H9 (cell line): ENCODE measurements around the gene RFNG. TPM values are rescaled to one million over a fixed set of nuclear protein-coding genes. Genes with fewer than 3 reads are reported as not detected.
A peak's percentile ranks its signal among the peaks of the same experiment; 100 is the strongest.

ENCODE experiments used
- DNase-seq: peaks from one replicate; pipeline ENCODE4 v3.0.0-alpha.2; 2017
- H2AFZ ChIP-seq: one replicate; pipeline ENCODE4 v1.6.1; 2013; ENCODE audit warnings: mild to moderate bottlenecking, low read length, control low read depth, moderate library complexity
- H2AK5ac ChIP-seq: 2 replicates; pipeline ENCODE4 v1.6.1; 2013; ENCODE audit warnings: low read length, control low read depth, mixed read lengths; ENCODE audit not compliant: insufficient read length
- H2BK120ac ChIP-seq: one replicate; pipeline ENCODE4 v1.6.1; 2013; ENCODE audit warnings: low read depth, mild to moderate bottlenecking, low read length, control low read depth, inconsistent platforms; ENCODE audit not compliant: poor library complexity, severe bottlenecking
- H2BK12ac ChIP-seq: 2 replicates; pipeline ENCODE4 v1.6.1; 2013; ENCODE audit warnings: low read length, control low read depth, mixed read lengths, low read depth; ENCODE audit not compliant: insufficient read length
- H2BK15ac ChIP-seq: 2 replicates; pipeline ENCODE4 v1.6.1; 2013; ENCODE audit warnings: low read depth, low read length, control low read depth
- H2BK20ac ChIP-seq: one replicate; pipeline ENCODE4 v1.6.1; 2013; ENCODE audit warnings: low read depth, mild to moderate bottlenecking, low read length, control low read depth, inconsistent platforms; ENCODE audit not compliant: poor library complexity, severe bottlenecking
- H2BK5ac ChIP-seq: 2 replicates; pipeline ENCODE4 v1.6.1; 2013; ENCODE audit warnings: low read length, control low read depth, mixed read lengths; ENCODE audit not compliant: insufficient read length
- H3K14ac ChIP-seq: 2 replicates; pipeline ENCODE4 v1.6.1; 2013; ENCODE audit warnings: low read length, control low read depth; ENCODE audit not compliant: insufficient read depth
- H3K18ac ChIP-seq: 2 replicates; pipeline ENCODE4 v1.6.1; 2013; ENCODE audit warnings: low read depth, mild to moderate bottlenecking, mixed read lengths, low read length, control low read depth; ENCODE audit not compliant: insufficient read length
- H3K23ac ChIP-seq: 2 replicates; pipeline ENCODE4 v1.6.1; 2013; ENCODE audit warnings: low read length, control low read depth, mixed read lengths, low read depth; ENCODE audit not compliant: insufficient read length
- H3K23me2 ChIP-seq: 2 replicates; pipeline ENCODE4 v1.6.1; 2013; ENCODE audit warnings: low read depth, mild to moderate bottlenecking, mixed read lengths, low read length, control low read depth; ENCODE audit not compliant: insufficient read length, poor library complexity, severe bottlenecking
- H3K27ac ChIP-seq: 2 replicates; pipeline ENCODE4 v1.5.1; 2013; ENCODE audit warnings: low read length, control low read depth, mixed read lengths, low read depth; ENCODE audit not compliant: insufficient read length
- H3K27me3 ChIP-seq: 2 replicates; pipeline ENCODE4 v1.6.1; 2013; ENCODE audit warnings: low read length, control low read depth, inconsistent platforms; ENCODE audit not compliant: insufficient read depth
- H3K4ac ChIP-seq: 2 replicates; pipeline ENCODE4 v1.6.1; 2013; ENCODE audit warnings: low read depth, mild to moderate bottlenecking, control low read depth, inconsistent platforms, low read length, moderate library complexity
- H3K4me1 ChIP-seq: 2 replicates; pipeline ENCODE4 v1.6.1; 2013; ENCODE audit warnings: low read length, control low read depth, inconsistent platforms; ENCODE audit not compliant: insufficient read depth
- H3K4me2 ChIP-seq: 2 replicates; pipeline ENCODE4 v1.6.1; 2013; ENCODE audit warnings: low read length, control low read depth, mixed read lengths; ENCODE audit not compliant: insufficient read length, insufficient read depth
- H3K56ac ChIP-seq: 2 replicates; pipeline ENCODE4 v1.6.1; 2013; ENCODE audit warnings: low read depth, mild to moderate bottlenecking, mixed read lengths, low read length, control low read depth; ENCODE audit not compliant: insufficient read length
- H3K79me1 ChIP-seq: 2 replicates; pipeline ENCODE4 v1.6.1; 2013; ENCODE audit warnings: low read depth, mild to moderate bottlenecking, moderate library complexity, low read length, control low read depth, inconsistent platforms; ENCODE audit not compliant: insufficient read depth, poor library complexity, severe bottlenecking
- H3K79me2 ChIP-seq: 2 replicates; pipeline ENCODE4 v1.6.1; 2013; ENCODE audit warnings: low read length, control low read depth, inconsistent platforms; ENCODE audit not compliant: insufficient read depth
- H3K9ac ChIP-seq: 2 replicates; pipeline ENCODE4 v1.6.1; 2013; ENCODE audit warnings: low read length, control low read depth, mixed read lengths; ENCODE audit not compliant: insufficient read length; ENCODE audit errors: extremely low read depth
- H3K9me3 ChIP-seq: one replicate; pipeline ENCODE4 v1.6.1; 2013; ENCODE audit warnings: low read depth, low read length, inconsistent platforms; ENCODE audit not compliant: control insufficient read depth
- H3T11ph ChIP-seq: one replicate; pipeline ENCODE4 v1.6.1; 2013; ENCODE audit warnings: mild to moderate bottlenecking, low read length, control low read depth, inconsistent platforms
- H4K20me1 ChIP-seq: one replicate; pipeline ENCODE4 v1.6.1; 2013; ENCODE audit not compliant: control insufficient read depth, insufficient read length, insufficient read depth
- H4K5ac ChIP-seq: 2 replicates; pipeline ENCODE4 v1.6.1; 2013; ENCODE audit warnings: low read depth, mild to moderate bottlenecking, mixed read lengths, low read length, control low read depth; ENCODE audit not compliant: insufficient read length
- H4K8ac ChIP-seq: replicated peaks from 2 replicates; pipeline ENCODE4 v1.6.1; 2013; ENCODE audit warnings: low read length, control low read depth, mixed read lengths, low read depth; ENCODE audit not compliant: insufficient read length
- H4K91ac ChIP-seq: 2 replicates; pipeline ENCODE4 v1.6.1; 2013; ENCODE audit warnings: low read depth, mild to moderate bottlenecking, moderate library complexity, mixed read lengths, low read length, control low read depth; ENCODE audit not compliant: insufficient read length
- H3K27ac Mint-ChIP-seq, 3 experiments: 2 replicates in 2 of 3; 3 replicates in 1 of 3; pipeline ENCODE4 v1.8.0; 2020 to 2021; ENCODE audit warnings: mixed read lengths in 3 of 3, mild to moderate bottlenecking in 1 of 3, moderate library complexity in 1 of 3
- H3K27me3 Mint-ChIP-seq: 2 replicates; pipeline ENCODE4 v1.8.0; 2021; ENCODE audit warnings: low read depth, mild to moderate bottlenecking, moderate library complexity, mixed read lengths
- H3K36me3 Mint-ChIP-seq, 3 experiments: 2 replicates in 2 of 3; 3 replicates in 1 of 3; pipeline ENCODE4 v1.8.0; 2020 to 2021; ENCODE audit warnings: low read depth in 3 of 3, mixed read lengths in 3 of 3; ENCODE audit not compliant: insufficient read depth in 1 of 3
- H3K4me1 Mint-ChIP-seq, 2 experiments: 2 replicates each; pipeline ENCODE4 v1.8.0; 2020; ENCODE audit warnings: mixed read lengths in 2 of 2
- H3K4me3 Mint-ChIP-seq, 2 experiments: 2 replicates in 1 of 2; 3 replicates in 1 of 2; pipeline ENCODE4 v1.8.0; 2020 to 2021; ENCODE audit warnings: mild to moderate bottlenecking in 2 of 2, mixed read lengths in 2 of 2, moderate library complexity in 1 of 2
- H3K9me3 Mint-ChIP-seq, 2 experiments: 2 replicates in 1 of 2; 3 replicates in 1 of 2; pipeline ENCODE4 v1.8.0; 2020; ENCODE audit warnings: mild to moderate bottlenecking in 2 of 2, mixed read lengths in 2 of 2, moderate library complexity in 1 of 2
- WGBS: extraction: QIAGEN DNeasy Blood & Tissue Kit; methylation state at CpG from one replicate; pipeline ENCODE4 v1.1.7; 2013; ENCODE audit warnings: missing lambda C conversion rate, low lambda C conversion rate, mixed read lengths; ENCODE audit not compliant: insufficient read length; ENCODE audit errors: extremely low coverage; 5-methylcytosine and 5-hydroxymethylcytosine counted together
- total RNA-seq: library from RNA; stranded (reverse); gene quantifications from 2 replicates; pipeline ENCODE4 v1.2.1, GENCODE V29; 2021
- TF ChIP-seq, protein P1 (sequence below): fragments of 200-600 bp; sonication (generic); conservative IDR thresholded peaks from 3 replicates; pipeline ENCODE4 v1.8.0; 2021; ENCODE audit warnings: antibody characterized with exemption, mild to moderate bottlenecking

RFNG gene
- total RNA-seq, 1 experiment from 2014 or later: 34.0 TPM

DNA sequence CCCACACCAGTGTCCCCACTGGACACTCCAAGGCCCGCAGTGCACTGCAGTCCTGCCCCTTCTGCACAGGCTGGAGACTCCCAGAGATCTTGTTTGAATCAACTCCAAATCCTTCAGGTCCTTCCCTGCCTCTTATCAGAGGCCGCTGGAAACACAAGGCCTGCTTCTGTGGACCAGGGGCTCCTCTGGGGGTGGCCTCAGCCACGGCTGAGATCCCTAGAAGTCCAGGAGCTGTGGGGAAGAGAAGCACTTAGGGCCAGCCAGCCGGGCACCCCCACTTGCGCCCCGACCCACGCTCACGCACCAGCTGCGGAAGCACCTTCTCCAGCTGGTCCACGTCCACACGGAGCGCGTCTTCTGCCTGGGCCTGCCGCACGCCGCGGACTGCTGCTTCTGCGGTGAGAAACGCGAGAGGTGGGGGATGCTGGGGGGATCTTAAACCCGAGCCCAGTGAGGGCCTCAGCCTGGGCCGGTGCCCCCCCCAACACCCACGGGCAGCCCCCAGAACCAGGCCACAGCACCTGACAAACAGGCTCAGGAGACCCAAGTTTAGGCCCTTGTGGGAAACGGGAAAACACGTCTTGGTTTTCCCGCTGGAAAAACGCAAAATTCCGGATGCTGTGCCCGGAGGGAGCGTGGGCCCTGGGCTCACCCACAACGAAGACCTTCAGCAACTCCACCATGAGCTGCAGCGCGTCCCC lies 32.5 kb downstream of the RFNG start:
- WGBS: no CpG with 5 or more reads among the region's 33 CpGs
- no peak overlapping the region for H3K56ac ChIP-seq
- H3K27me3 ChIP-seq: no peaks in the 10 kb centered on the region
- no peak overlapping the region for H2BK15ac ChIP-seq
- H3K18ac ChIP-seq: no peak overlapping the region
- H4K91ac ChIP-seq: no peak overlapping the region
- H3K4me1 Mint-ChIP-seq: peaks cover 7 to 14% of the 10 kb centered on the region in 2 experiments
- H3K79me2 ChIP-seq: no peaks in the 10 kb centered on the region
- H2BK12ac ChIP-seq: no peak overlapping the region
- H3K27ac Mint-ChIP-seq: 0 out of 7 replicates have a peak overlapping the region, but pooled peaks of 1 of the 3 experiments have one; percentile 28
- H3K4me3 Mint-ChIP-seq: no peak overlapping the region
- no peaks in the 10 kb centered on the region for H4K20me1 ChIP-seq
- H3K23me2 ChIP-seq: peaks cover 5% of the 10 kb centered on the region
- H3K79me1 ChIP-seq: peaks cover 5% of the 10 kb centered on the region
- no peak for DNase-seq
- H2BK20ac ChIP-seq: no peak overlapping the region
- H3T11ph ChIP-seq: no peak overlapping the region
- TF ChIP-seq, protein P1, sequence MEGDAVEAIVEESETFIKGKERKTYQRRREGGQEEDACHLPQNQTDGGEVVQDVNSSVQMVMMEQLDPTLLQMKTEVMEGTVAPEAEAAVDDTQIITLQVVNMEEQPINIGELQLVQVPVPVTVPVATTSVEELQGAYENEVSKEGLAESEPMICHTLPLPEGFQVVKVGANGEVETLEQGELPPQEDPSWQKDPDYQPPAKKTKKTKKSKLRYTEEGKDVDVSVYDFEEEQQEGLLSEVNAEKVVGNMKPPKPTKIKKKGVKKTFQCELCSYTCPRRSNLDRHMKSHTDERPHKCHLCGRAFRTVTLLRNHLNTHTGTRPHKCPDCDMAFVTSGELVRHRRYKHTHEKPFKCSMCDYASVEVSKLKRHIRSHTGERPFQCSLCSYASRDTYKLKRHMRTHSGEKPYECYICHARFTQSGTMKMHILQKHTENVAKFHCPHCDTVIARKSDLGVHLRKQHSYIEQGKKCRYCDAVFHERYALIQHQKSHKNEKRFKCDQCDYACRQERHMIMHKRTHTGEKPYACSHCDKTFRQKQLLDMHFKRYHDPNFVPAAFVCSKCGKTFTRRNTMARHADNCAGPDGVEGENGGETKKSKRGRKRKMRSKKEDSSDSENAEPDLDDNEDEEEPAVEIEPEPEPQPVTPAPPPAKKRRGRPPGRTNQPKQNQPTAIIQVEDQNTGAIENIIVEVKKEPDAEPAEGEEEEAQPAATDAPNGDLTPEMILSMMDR: no peak
- no peak overlapping the region for H3K9ac ChIP-seq
- peaks cover 2 to 8% (median 3%) of the 10 kb centered on the region in 3 experiments; a peak in 4 of 7 replicates for H3K36me3 Mint-ChIP-seq
- no peak overlapping the region for H2BK120ac ChIP-seq
- no peak overlapping the region for H2AFZ ChIP-seq
- no peaks in the 10 kb centered on the region for H3K4me1 ChIP-seq
- H2BK5ac ChIP-seq: no peak overlapping the region
- no peaks in the 10 kb centered on the region for H3K9me3 ChIP-seq
- H3K14ac ChIP-seq: no peak overlapping the region
- H3K27me3 Mint-ChIP-seq: no peaks in the 10 kb centered on the region
- H3K9me3 Mint-ChIP-seq: no peaks in the 10 kb centered on the region
- no peak overlapping the region for H3K23ac ChIP-seq
- H3K4ac ChIP-seq: no peak overlapping the region
- no peak overlapping the region for H2AK5ac ChIP-seq
- H4K8ac ChIP-seq: no peak overlapping the region
- no peak overlapping the region for H3K27ac ChIP-seq
- H3K4me2 ChIP-seq: no peak overlapping the region
- no peak overlapping the region for H4K5ac ChIP-seq
